HEK293 (cell line): ENCODE results near the gene RNH1.

ENCODE experiments used
- CTCF ChIP-seq: fragments of 450-650 bp; formaldehyde crosslinking; IDR thresholded peaks from 2 replicates; pipeline ENCODE4 v1.5.1; 2016; ENCODE audit warnings: missing biosample characterization, missing genetic modification characterization
- ZBTB7A ChIP-seq: fragments of 450-650 bp; formaldehyde crosslinking; IDR thresholded peaks from 2 replicates; pipeline ENCODE4 v1.5.1; 2016; ENCODE audit warnings: low read depth, missing biosample characterization, missing genetic modification characterization
- ZNF155 ChIP-seq: fragments of 450-650 bp; formaldehyde crosslinking; IDR thresholded peaks from 2 replicates; pipeline ENCODE4 v1.5.1; 2016; ENCODE audit warnings: missing biosample characterization, missing genetic modification characterization
- ZNF23 ChIP-seq: fragments of 450-650 bp; formaldehyde crosslinking; IDR thresholded peaks from 2 replicates; pipeline ENCODE4 v1.5.1; 2016; ENCODE audit warnings: missing biosample characterization, missing genetic modification characterization, borderline replicate concordance

GRCh38 chr11:496834-497564 is 10.0 kb downstream of the RNH1 start:
- no peak for TF ChIP-seq ZNF23 (tag by site-specific recombination)
- no peak for TF ChIP-seq CTCF (tag by site-specific recombination)
- no peak for TF ChIP-seq ZNF155 (tag by site-specific recombination)
- no peak for TF ChIP-seq ZBTB7A (tag by site-specific recombination)
